H1 (cell line): ENCODE data around the gene PRAMEF12. TPM values are rescaled to one million over a fixed set of nuclear protein-coding genes. Genes with fewer than 3 reads are reported as not detected.

Experiments used
- CTCF ChIA-PET: fragments of 300-600 bp; sonication (Branson Sonifier 250); formaldehyde crosslinking; loops from one replicate; lab custom pipeline; 2021; ENCODE audit not compliant: partially characterized antibody; lab: Charles Lee
- POLR2A ChIA-PET: fragments of 300-600 bp; sonication (Branson Sonifier 250); formaldehyde crosslinking; loops from one replicate; lab custom pipeline; 2021; ENCODE audit warnings: inconsistent platforms; ENCODE audit not compliant: partially characterized antibody; lab: Charles Lee
- DNase-seq, 2 experiments: peaks; one replicate each; pipeline versions ENCODE4 v3.0.0 to v3.0.0-alpha.2; 2010 to 2022; ENCODE audit warnings: low spot score in 2 of 2, low read depth in 1 of 2, mixed read lengths in 1 of 2
- FAIRE-seq: peaks from 2 replicates; lab custom pipeline; 2011; peaks lifted over from hg19 to GRCh38; lab: Jason Lieb, UNC
- H2AFZ ChIP-seq: 2 replicates; pipeline ENCODE4 v1.8.1; 2012; ENCODE audit warnings: low read length, inconsistent platforms
- H2AK5ac ChIP-seq: 2 replicates; pipeline ENCODE4 v1.6.1; 2013; ENCODE audit warnings: low read depth, low read length
- H2BK120ac ChIP-seq: replicated peaks from 2 replicates; pipeline ENCODE3; 2013; ENCODE audit warnings: low read depth, low read length, inconsistent platforms
- H2BK12ac ChIP-seq: 2 replicates; pipeline ENCODE4 v1.6.1; 2013; ENCODE audit warnings: low read depth, low read length
- H2BK15ac ChIP-seq: 2 replicates; pipeline ENCODE4 v1.6.1; 2013; ENCODE audit warnings: low read length
- H2BK20ac ChIP-seq: 2 replicates; pipeline ENCODE4 v1.6.1; 2013; ENCODE audit warnings: low read length
- H2BK5ac ChIP-seq: 2 replicates; pipeline ENCODE4 v1.6.1; 2013; ENCODE audit warnings: low read depth, low read length
- H3K14ac ChIP-seq: 2 replicates; pipeline ENCODE4 v1.6.1; 2013; ENCODE audit warnings: inconsistent platforms; ENCODE audit not compliant: insufficient read length
- H3K18ac ChIP-seq: 2 replicates; pipeline ENCODE4 v1.6.1; 2013; ENCODE audit warnings: low read length; ENCODE audit errors: extremely low read depth
- H3K23ac ChIP-seq: 2 replicates; pipeline ENCODE4 v1.6.1; 2013; ENCODE audit warnings: inconsistent platforms; ENCODE audit not compliant: insufficient read length
- H3K23me2 ChIP-seq: 2 replicates; pipeline ENCODE4 v1.6.1; 2013; ENCODE audit warnings: low read depth, low read length
- H3K27ac ChIP-seq: 2 replicates; pipeline ENCODE4 v1.6.1; 2011; ENCODE audit warnings: low read depth, low read length, inconsistent platforms
- H3K27me3 ChIP-seq, 4 experiments: replicated peaks in 1 of 4; 1 replicate in 1 of 4; 2 replicates in 3 of 4; pipeline versions ENCODE4 v1.6.1 to v1.8.1; 2011 to 2013; ENCODE audit warnings: low read length in 3 of 4, mild to moderate bottlenecking in 3 of 4, inconsistent platforms in 2 of 4, mixed read lengths in 2 of 4, moderate library complexity in 1 of 4; ENCODE audit not compliant: control insufficient read depth in 3 of 4, insufficient read depth in 3 of 4; ENCODE audit errors: extremely low read depth in 1 of 4
- H3K36me3 ChIP-seq, 4 experiments: 2 replicates each; pipeline versions ENCODE4 v1.6.1 to v1.8.1; 2011 to 2013; ENCODE audit warnings: mild to moderate bottlenecking in 4 of 4, low read length in 3 of 4, moderate library complexity in 2 of 4, control low read depth in 1 of 4, inconsistent platforms in 1 of 4; ENCODE audit not compliant: insufficient read depth in 4 of 4, control insufficient read depth in 2 of 4
- H3K4ac ChIP-seq: replicated peaks from 2 replicates; pipeline ENCODE3; 2013; ENCODE audit warnings: low read length, low read depth, mixed read lengths, inconsistent platforms; ENCODE audit not compliant: insufficient read length
- H3K4me1 ChIP-seq, 4 experiments: replicated peaks in 1 of 4; 1 replicate in 1 of 4; 2 replicates in 3 of 4; pipeline versions ENCODE4 v1.6.1 to v1.8.1; 2011 to 2013; ENCODE audit warnings: low read length in 3 of 4, inconsistent platforms in 2 of 4, mixed read lengths in 1 of 4; ENCODE audit not compliant: insufficient read depth in 4 of 4, control insufficient read depth in 3 of 4
- H3K4me2 ChIP-seq, 2 experiments: 2 replicates each; pipeline versions ENCODE4 v1.6.1 to v1.8.1; 2011 to 2013; ENCODE audit warnings: low read depth in 2 of 2, low read length in 2 of 2, control low read depth in 1 of 2, inconsistent platforms in 1 of 2, mild to moderate bottlenecking in 1 of 2; ENCODE audit not compliant: insufficient read depth in 1 of 2
- H3K4me3 ChIP-seq, 4 experiments: fragments of 200-600, 300-600 bp in 1 of 4; sonication (generic), shearing (Covaris generic), sonication (Bioruptor Twin) in 1 of 4; 2 replicates each; pipeline versions ENCODE4 v1.5.1 to v1.8.1; 2011 to 2016; ENCODE audit warnings: low read length in 4 of 4, low read depth in 3 of 4, control low read depth in 2 of 4, inconsistent platforms in 2 of 4, mild to moderate bottlenecking in 2 of 4, mixed read lengths in 1 of 4, moderate library complexity in 1 of 4; ENCODE audit not compliant: insufficient read depth in 2 of 4; ENCODE audit errors: extremely low read depth in 1 of 4
- H3K56ac ChIP-seq: replicated peaks from 2 replicates; pipeline ENCODE3; 2013; ENCODE audit warnings: low read depth, mild to moderate bottlenecking, mixed read lengths, low read length, inconsistent platforms; ENCODE audit not compliant: insufficient read length
- H3K79me1 ChIP-seq: 2 replicates; pipeline ENCODE4 v1.6.1; 2013; ENCODE audit warnings: low read depth, low read length, control low read depth
- H3K79me2 ChIP-seq, 2 experiments: 2 replicates each; pipeline versions ENCODE4 v1.6.1 to v1.8.1; 2012 to 2013; ENCODE audit warnings: low read length in 2 of 2, mild to moderate bottlenecking in 2 of 2, inconsistent platforms in 1 of 2; ENCODE audit not compliant: insufficient read depth in 2 of 2, control insufficient read depth in 1 of 2
- H3K9ac ChIP-seq, 4 experiments: replicated peaks in 1 of 4; 1 replicate in 1 of 4; 2 replicates in 3 of 4; pipeline versions ENCODE4 v1.6.1 to v1.8.1; 2011 to 2013; ENCODE audit warnings: low read depth in 3 of 4, low read length in 3 of 4, control low read depth in 2 of 4, mild to moderate bottlenecking in 2 of 4, moderate library complexity in 2 of 4, inconsistent platforms in 1 of 4; ENCODE audit errors: extremely low read depth in 1 of 4
- H3K9me3 ChIP-seq, 2 experiments: 2 replicates each; pipeline versions ENCODE4 v1.6.1 to v1.8.1; 2012 to 2013; ENCODE audit warnings: mild to moderate bottlenecking in 2 of 2, moderate library complexity in 2 of 2, control low read depth in 1 of 2, inconsistent platforms in 1 of 2, low read depth in 1 of 2, low read length in 1 of 2, mixed read lengths in 1 of 2; ENCODE audit not compliant: insufficient read depth in 2 of 2
- H4K20me1 ChIP-seq, 2 experiments: replicated peaks in 1 of 2; 2 replicates each; pipeline versions ENCODE3 to v1.8.1; 2011 to 2013; ENCODE audit warnings: inconsistent platforms in 2 of 2, low read length in 2 of 2, mild to moderate bottlenecking in 1 of 2; ENCODE audit not compliant: insufficient read depth in 2 of 2, control insufficient read depth in 1 of 2
- H4K5ac ChIP-seq: 2 replicates; pipeline ENCODE4 v1.6.1; 2013; ENCODE audit warnings: low read length, low read depth, mixed read lengths, inconsistent platforms; ENCODE audit not compliant: insufficient read length
- H4K8ac ChIP-seq: 2 replicates; pipeline ENCODE4 v1.8.0; 2013; ENCODE audit warnings: mild to moderate bottlenecking, moderate library complexity, low read length, inconsistent platforms; ENCODE audit not compliant: insufficient read depth; ENCODE audit errors: extremely low read depth
- H4K91ac ChIP-seq: replicated peaks from 2 replicates; pipeline ENCODE3; 2013; ENCODE audit warnings: low read length, mixed read lengths, inconsistent platforms; ENCODE audit not compliant: insufficient read length
- CBX8 ChIP-seq: fragments of 300-800, 300-1000 bp; sonication (generic); IDR thresholded peaks from 2 replicates; pipeline ENCODE4 v1.7.1; 2016; ENCODE audit warnings: low read depth, low read length, borderline replicate concordance
- CTCF ChIP-seq, 3 experiments: IDR thresholded peaks; 1 replicate in 2 of 3; 2 replicates in 1 of 3; pipeline versions ENCODE4 v1.5.1 to v1.6.1; 2011; ENCODE audit warnings: low read length in 3 of 3, mild to moderate bottlenecking in 3 of 3, inconsistent platforms in 2 of 3, low read depth in 1 of 3, moderate library complexity in 1 of 3; ENCODE audit not compliant: insufficient read depth in 1 of 3; ENCODE audit errors: control extremely low read depth in 1 of 3
- EP300 ChIP-seq, 2 experiments: IDR thresholded peaks; 1 replicate in 1 of 2; 2 replicates in 1 of 2; pipeline ENCODE4 v1.6.1; 2011 to 2012; ENCODE audit warnings: low read depth in 2 of 2, low read length in 2 of 2, mild to moderate bottlenecking in 2 of 2, borderline replicate concordance in 1 of 2, inconsistent platforms in 1 of 2, moderate library complexity in 1 of 2
- SRF ChIP-seq: IDR thresholded peaks from 2 replicates; pipeline ENCODE4 v1.6.1; 2011; ENCODE audit warnings: mild to moderate bottlenecking, low read depth, low read length, moderate library complexity
- TAF1 ChIP-seq: IDR thresholded peaks from 2 replicates; pipeline ENCODE4 v1.6.1; 2011; ENCODE audit warnings: mild to moderate bottlenecking, low read depth, low read length
- TBP ChIP-seq: IDR thresholded peaks from 2 replicates; pipeline ENCODE4 v1.6.1; 2011; ENCODE audit warnings: low read depth, low read length, improper control_type of control experiment
- YY1 ChIP-seq: IDR thresholded peaks from 2 replicates; pipeline ENCODE4 v1.6.1; 2011; ENCODE audit warnings: low read depth, mild to moderate bottlenecking, low read length
- WGBS, 2 experiments: shearing (Covaris generic) in 1 of 2; methylation state at CpG; one replicate each; pipeline versions ENCODE4 v1.1.6 to v1.1.7; 2013 to 2015; ENCODE audit warnings: low lambda C conversion rate in 2 of 2, mixed read lengths in 2 of 2, inconsistent platforms in 1 of 2, low coverage in 1 of 2, missing lambda C conversion rate in 1 of 2; ENCODE audit not compliant: insufficient replicate concordance in 2 of 2, insufficient coverage in 1 of 2, insufficient read length in 1 of 2; ENCODE audit errors: extremely low coverage in 1 of 2, missing lambda C conversion rate in 1 of 2; 5-methylcytosine and 5-hydroxymethylcytosine counted together
- polyA plus RNA-seq, 7 experiments: library from polyadenylated mRNA; depleted of rRNA in 3 of 7; stranded (reverse) in 5 of 7; unstranded in 2 of 7; fragments of >200 nt in 5 of 7; fragments of 200-250 nt in 2 of 7; gene quantifications; 1 replicate in 5 of 7; 2 replicates in 1 of 7; 4 replicates in 1 of 7; pipeline versions ENCODE4 v1.2.1 to v1.2.3, GENCODE V29; 2011 to 2013; ENCODE audit warnings: missing spikeins in 2 of 7, mixed read lengths in 2 of 7
- total RNA-seq: library from RNA; stranded (reverse); fragmentation: NEBNext Ultra II Directional; extraction: Animal tissue kit (Norgen Biotek cat#: 25700); gene quantifications from 2 replicates; pipeline ENCODE4 v1.2.1, GENCODE V29; 2021
- TF ChIP-seq, protein P1 (sequence below): IDR thresholded peaks from 2 replicates; pipeline ENCODE4 v1.6.1; 2012; ENCODE audit warnings: low read length, inconsistent platforms

PRAMEF12 gene
- total and polyA plus RNA-seq, 2 of the 8 experiments (the other 6 are each of a cell fraction or from before 2014, with no cell fraction given), result not detected

- FAIRE-seq, result no peak
- TF ChIP-seq TAF1 (no peak), TBP (no peak), CTCF (IDR thresholded peaks at IDR 0.05; ENCODE audit: control extremely low read depth in 1 of 3, insufficient read depth in 1 of 3, low read depth in 1 of 3, low read length in 3 of 3) (no peak), CBX8 (no peak), EP300 (IDR thresholded peaks at IDR 0.05; ENCODE audit: borderline replicate concordance in 1 of 2, low read depth in 2 of 2, low read length in 2 of 2) (no peak), YY1 (no peak), SRF (no peak)
- TF ChIP-seq, protein P1, sequence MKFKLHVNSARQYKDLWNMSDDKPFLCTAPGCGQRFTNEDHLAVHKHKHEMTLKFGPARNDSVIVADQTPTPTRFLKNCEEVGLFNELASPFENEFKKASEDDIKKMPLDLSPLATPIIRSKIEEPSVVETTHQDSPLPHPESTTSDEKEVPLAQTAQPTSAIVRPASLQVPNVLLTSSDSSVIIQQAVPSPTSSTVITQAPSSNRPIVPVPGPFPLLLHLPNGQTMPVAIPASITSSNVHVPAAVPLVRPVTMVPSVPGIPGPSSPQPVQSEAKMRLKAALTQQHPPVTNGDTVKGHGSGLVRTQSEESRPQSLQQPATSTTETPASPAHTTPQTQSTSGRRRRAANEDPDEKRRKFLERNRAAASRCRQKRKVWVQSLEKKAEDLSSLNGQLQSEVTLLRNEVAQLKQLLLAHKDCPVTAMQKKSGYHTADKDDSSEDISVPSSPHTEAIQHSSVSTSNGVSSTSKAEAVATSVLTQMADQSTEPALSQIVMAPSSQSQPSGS, result no peak
These were observed 11.8 kb upstream of the PRAMEF12 start for GRCh38 chr1:12761781-12762180.

More at GRCh38 chr1:12761781-12762180, 11.8 kb upstream of the PRAMEF12 start:
- Histone ChIP-seq H3K4ac (no peak overlapping the region), H4K8ac (0 out of 2 replicates have a peak overlapping the region, but pooled peaks have one; percentile 38), H4K5ac (no peak overlapping the region), H3K23me2 (no peaks in the 10 kb centered on the region; the same call in 1 of the 2 replicates), H3K23ac (no peak overlapping the region), H3K27me3 (no peaks in the 10 kb centered on the region), H3K79me2 (no peaks in the 10 kb centered on the region), H2BK120ac (no peak overlapping the region), H3K4me3 (no peak overlapping the region), H2BK20ac (no peak overlapping the region), H2BK15ac (no peak overlapping the region), H2BK12ac (no peak overlapping the region), H3K4me1 (0 out of 7 replicates have a peak, but pooled peaks cover 0 to under 1% (median 0%) of the 10 kb centered on the region in 4 experiments), H2AK5ac (no peak overlapping the region; the same call in 1 of the 2 replicates), H3K27ac (no peak overlapping the region), H3K56ac (no peak overlapping the region), H3K9me3 (no peaks in the 10 kb centered on the region), H2BK5ac (no peak overlapping the region), H4K91ac (no peak overlapping the region), H3K36me3 (no peaks in the 10 kb centered on the region), H3K18ac (no peak overlapping the region), H3K9ac (no peak overlapping the region), H4K20me1 (no peaks in the 10 kb centered on the region), H2AFZ (no peak overlapping the region), H3K79me1 (no peaks in the 10 kb centered on the region), H3K4me2 (no peak overlapping the region), H3K14ac (no peak overlapping the region)
- ChIA-PET POLR2A (no interaction called here), CTCF (interaction anchor here (0.7 to 2.1 kb wide), 4 partner anchors 10 to 59 kb away, joined by 4 to 7 read pairs (median 7); no protein-coding TSS in a partner anchor)
- WGBS, 2 experiments, result 93% methylated on average over 5 of the region's 5 CpGs; no CpG with 5 or more reads in 1 of the 2 experiments
- DNase-seq, result no peak
